HG03571 (cell line): ENCODE results near the gene HDAC8.

ENCODE experiments used
- ATAC-seq: cut with Tn5 transposase; IDR thresholded peaks from one replicate; pipeline ENCODE4 v1.9.1; 2021; ENCODE audit not compliant: unreplicated experiment

Gene HDAC8

GRCh38 chrX:72299891-72300630, 272.6 kb downstream of the HDAC8 start:
- no peak for ATAC-seq

- no peak for ATAC-seq
Observed at GRCh38 chrX:72297953-72298730, 274.5 kb downstream of the HDAC8 start.

- ATAC-seq = no peak
Observed at GRCh38 chrX:72296991-72297390, 275.7 kb downstream of the HDAC8 start.

- ATAC-seq = no peak
Observed at GRCh38 chrX:72295745-72296144, 276.9 kb downstream of the HDAC8 start.

- no peak for ATAC-seq
Observed at GRCh38 chrX:72294497-72294896, 278.1 kb downstream of the HDAC8 start.

GRCh38 chrX:72282302-72282701, 290.3 kb downstream of the HDAC8 start:
- no peak for ATAC-seq

- ATAC-seq = no peak
Observed at GRCh38 chrX:72280321-72280845, 292.3 kb downstream of the HDAC8 start.
